SK-N-MC (cell line): ENCODE data around the gene RGS17.
"Not testable (repeated sequence)": the region's sequence is repeated elsewhere in the genome, so short reads cannot be mapped to it uniquely, and the experiment has no call there.

Experiments used
- DNase-seq: peaks from one replicate; pipeline ENCODE4 v3.0.0-alpha.2; 2011; ENCODE audit warnings: low read depth, low spot score
- H3K27ac ChIP-seq: fragments of 200-600 bp; sonication (generic); 2 replicates; pipeline ENCODE4 v1.5.1; 2016; ENCODE audit warnings: mixed run types
- H3K36me3 ChIP-seq: fragments of 200-600 bp; sonication (generic); 2 replicates; pipeline ENCODE4 v1.6.1; 2017; ENCODE audit warnings: antibody characterized with exemption, low read length, mixed read lengths; ENCODE audit not compliant: insufficient read depth
- H3K4me3 ChIP-seq: fragments of 200-600 bp; sonication (generic); 2 replicates; pipeline ENCODE4 v1.5.1; 2016
- H3K9ac ChIP-seq: fragments of 200-600 bp; sonication (generic); 2 replicates; pipeline ENCODE4 v1.8.0; 2017; ENCODE audit warnings: mixed run types, mixed read lengths; ENCODE audit not compliant: insufficient read length
- H3K9me3 ChIP-seq: fragments of 200-600 bp; sonication (generic); 2 replicates; pipeline ENCODE4 v1.6.1; 2017; ENCODE audit warnings: low read depth, mild to moderate bottlenecking, antibody characterized with exemption, low read length, moderate library complexity, mixed read lengths
- EZH2 ChIP-seq: fragments of 200-600 bp; sonication (generic); IDR thresholded peaks from one replicate; pipeline ENCODE4 v1.6.1; 2017; ENCODE audit warnings: antibody characterized with exemption
- FOXP2 ChIP-seq: optimal IDR thresholded peaks from 2 replicates; pipeline ENCODE3; 2011; ENCODE audit warnings: mild to moderate bottlenecking, moderate library complexity; ENCODE audit not compliant: insufficient read depth; ENCODE audit errors: extremely low read length, control extremely low read depth
- POLR2AphosphoS5 ChIP-seq: IDR thresholded peaks from 2 replicates; pipeline ENCODE4 v1.6.1; 2012; ENCODE audit warnings: mild to moderate bottlenecking, low read depth, low read length, borderline replicate concordance

Gene RGS17

DNA sequence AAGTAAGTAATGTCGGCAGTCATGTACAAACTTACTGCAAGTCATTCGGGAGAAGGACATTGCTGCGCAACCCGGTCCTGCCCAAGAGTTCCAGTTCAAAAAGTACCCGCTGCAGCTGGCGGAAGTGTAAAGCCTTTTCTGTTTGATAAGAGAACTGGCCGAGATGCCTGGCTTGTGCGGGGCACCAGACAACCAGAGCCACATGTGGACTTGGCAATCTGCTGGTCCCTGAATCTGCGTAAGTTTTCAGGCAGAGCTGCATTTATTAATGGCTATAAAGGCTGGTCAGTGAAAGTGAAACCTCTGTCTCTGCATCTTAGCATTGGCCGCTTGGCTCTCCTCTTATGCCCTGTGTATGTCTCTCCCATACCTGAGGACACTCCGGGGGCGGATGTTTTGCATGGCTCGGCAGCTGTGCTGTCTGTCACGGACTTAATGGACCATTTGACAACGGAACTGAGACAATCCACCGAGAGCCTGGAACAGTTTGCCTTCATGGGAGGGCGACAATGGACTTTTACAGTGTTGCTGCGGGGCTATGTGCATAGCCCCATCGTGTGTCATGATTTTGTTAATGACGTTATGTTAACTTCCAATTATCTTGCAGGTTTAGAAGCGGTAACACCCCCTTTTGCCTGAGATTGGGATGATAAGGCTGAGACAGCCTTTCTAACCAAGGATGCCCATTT, 19.8 kb upstream of the RGS17 start:
- no peak overlapping the region for H3K27ac ChIP-seq
- no peak overlapping the region for H3K9ac ChIP-seq
- no peaks in the 10 kb centered on the region for H3K36me3 ChIP-seq
- DNase-seq: no peak
- no peaks in the 10 kb centered on the region for H3K9me3 ChIP-seq
- no peak for TF ChIP-seq POLR2AphosphoS5
- no peak for TF ChIP-seq EZH2
- TF ChIP-seq FOXP2: no peak
- H3K4me3 ChIP-seq: no peak overlapping the region

DNA sequence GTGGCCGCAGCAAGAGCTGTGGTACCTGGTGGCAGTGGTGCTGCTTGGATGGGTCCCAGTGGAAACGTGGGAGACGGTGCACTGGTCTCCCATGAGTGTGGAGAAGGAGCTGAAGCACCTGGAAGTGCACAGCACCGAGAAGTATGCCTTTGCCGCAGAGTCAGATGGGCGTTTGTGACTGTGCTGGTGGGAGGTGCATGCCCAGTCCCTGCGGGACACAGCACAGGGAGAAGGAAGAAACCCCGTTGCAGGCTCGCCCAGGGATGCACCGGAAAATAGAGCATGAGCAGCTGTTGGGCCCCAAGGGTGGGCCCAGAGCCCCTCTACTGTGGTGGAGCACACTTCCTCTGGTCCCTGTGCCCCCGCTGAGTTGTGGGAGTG, 19.3 kb upstream of the RGS17 start:
- Histone ChIP-seq H3K4me3 (no peak overlapping the region), H3K9me3 (no peaks in the 10 kb centered on the region), H3K36me3 (no peaks in the 10 kb centered on the region), H3K27ac (no peak overlapping the region), H3K9ac (no peak overlapping the region)
- no peak for DNase-seq
- TF ChIP-seq FOXP2 (no peak), EZH2 (no peak), POLR2AphosphoS5 (no peak)

DNA sequence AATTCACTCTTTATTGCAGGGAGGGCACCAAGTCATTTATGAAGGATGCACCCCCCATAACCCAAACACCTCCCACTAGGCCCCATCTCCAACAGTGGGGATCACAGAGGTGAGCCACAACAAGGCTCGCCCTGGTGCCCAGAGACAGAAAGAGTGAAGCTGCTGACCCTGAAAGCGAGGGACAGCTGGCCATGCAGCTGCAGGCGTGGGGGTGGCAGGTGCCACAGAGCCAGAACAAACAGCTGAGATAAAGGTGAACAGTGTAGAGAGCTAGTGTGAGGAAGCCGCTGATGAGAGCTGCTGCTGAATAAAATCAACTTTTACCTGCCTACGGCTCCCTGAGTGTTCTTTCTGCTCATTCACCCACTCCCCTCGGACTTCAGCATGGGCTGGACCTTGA, 18.8 kb upstream of the RGS17 start:
- H3K9ac ChIP-seq: no peak overlapping the region
- DNase-seq: no peak
- H3K4me3 ChIP-seq: no peak overlapping the region
- H3K9me3 ChIP-seq: no peaks in the 10 kb centered on the region
- no peak overlapping the region for H3K27ac ChIP-seq
- TF ChIP-seq POLR2AphosphoS5 (no peak), FOXP2 (no peak), EZH2 (no peak)
- H3K36me3 ChIP-seq: no peaks in the 10 kb centered on the region

DNA sequence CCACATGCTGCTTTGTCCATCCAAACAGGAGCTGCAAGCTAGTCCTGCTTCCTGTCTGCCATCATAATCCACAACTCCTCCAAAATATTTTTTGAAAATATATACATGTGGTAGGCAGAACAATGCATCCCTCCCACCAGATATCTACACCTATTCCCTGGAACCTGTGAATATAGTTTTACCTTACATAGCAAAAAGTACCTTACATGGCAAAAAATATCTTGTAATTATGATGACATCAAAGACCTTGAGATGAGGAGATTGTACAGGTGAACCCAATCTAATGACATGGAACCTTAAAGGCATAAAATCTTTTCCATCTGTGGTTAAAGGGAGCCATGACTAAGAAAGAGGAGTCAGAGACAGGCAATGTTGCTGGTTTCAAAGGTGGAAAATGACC, 15.3 kb upstream of the RGS17 start:
- H3K36me3 ChIP-seq: no peaks in the 10 kb centered on the region
- TF ChIP-seq POLR2AphosphoS5 (no peak), FOXP2 (no peak), EZH2 (no peak)
- no peak overlapping the region for H3K27ac ChIP-seq
- H3K9me3 ChIP-seq: no peaks in the 10 kb centered on the region
- DNase-seq: no peak
- no peak overlapping the region for H3K9ac ChIP-seq
- H3K4me3 ChIP-seq: no peak overlapping the region

DNA sequence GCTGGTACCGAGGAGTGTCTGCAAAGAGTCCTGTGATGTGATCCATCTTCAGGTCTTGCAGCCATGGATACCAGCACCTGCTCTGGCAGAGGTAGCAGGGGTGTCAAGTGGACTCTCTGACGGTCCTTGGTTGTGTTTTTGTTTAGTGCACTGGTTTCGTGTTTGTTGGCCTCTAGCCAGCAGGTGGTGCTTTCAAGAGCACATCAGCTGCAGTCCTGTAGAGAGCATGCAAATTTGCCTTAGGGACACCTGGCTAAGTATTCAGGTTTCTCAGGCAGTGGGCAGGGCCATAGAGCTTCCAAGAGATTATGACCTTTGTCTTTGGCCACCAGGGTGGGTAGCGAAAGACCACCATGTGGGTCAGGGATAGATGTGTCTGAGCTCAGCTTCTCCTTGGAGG, 14.5 kb upstream of the RGS17 start:
- H3K9ac ChIP-seq: no peak overlapping the region
- DNase-seq: no peak
- H3K36me3 ChIP-seq: no peaks in the 10 kb centered on the region
- TF ChIP-seq FOXP2 (no peak), EZH2 (no peak), POLR2AphosphoS5 (no peak)
- H3K9me3 ChIP-seq: no peaks in the 10 kb centered on the region
- no peak overlapping the region for H3K4me3 ChIP-seq
- H3K27ac ChIP-seq: no peak overlapping the region

DNA sequence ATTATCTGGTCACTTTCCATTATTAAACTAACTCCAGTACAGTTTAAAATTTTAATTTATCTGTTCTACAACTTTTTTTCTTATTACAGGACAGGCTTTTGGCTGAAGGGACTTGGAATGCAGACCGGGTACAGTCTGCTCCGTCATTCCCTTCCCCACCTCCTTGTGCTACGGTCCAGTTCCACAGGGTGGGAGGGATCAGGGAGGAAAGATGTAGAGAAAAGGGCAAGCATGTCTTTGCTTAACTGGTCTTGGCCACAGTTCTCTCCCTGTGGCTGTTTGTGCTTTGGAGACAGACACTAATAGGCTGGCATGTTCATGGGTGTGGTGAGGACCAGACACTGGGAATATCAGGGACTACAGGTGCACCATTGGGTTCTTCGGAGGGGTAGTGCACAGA, 12.1 kb upstream of the RGS17 start:
- no peak for DNase-seq
- H3K36me3 ChIP-seq: no peaks in the 10 kb centered on the region
- no peak for TF ChIP-seq POLR2AphosphoS5
- no peak for TF ChIP-seq EZH2
- H3K9me3 ChIP-seq: no peaks in the 10 kb centered on the region
- no peak overlapping the region for H3K27ac ChIP-seq
- no peak overlapping the region for H3K9ac ChIP-seq
- no peak overlapping the region for H3K4me3 ChIP-seq

DNA sequence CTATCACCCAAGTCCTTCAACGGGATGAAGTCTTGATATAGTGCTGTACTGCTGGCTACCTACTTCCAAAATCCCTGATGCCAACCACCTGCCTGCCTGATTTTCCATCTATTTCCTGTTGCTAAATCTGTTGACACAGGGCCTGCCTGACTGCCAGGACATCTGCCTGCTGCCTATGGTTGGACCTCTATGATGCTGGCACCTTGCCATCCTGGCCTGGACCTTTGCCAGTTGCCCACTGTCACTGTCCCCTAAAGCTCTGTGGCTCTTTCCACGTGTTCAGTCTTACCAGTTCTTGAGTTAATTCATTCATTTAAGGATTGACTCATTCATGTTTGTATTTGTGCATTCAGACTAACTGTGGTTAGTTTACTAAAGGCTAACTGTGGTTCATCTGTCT, 9.2 kb upstream of the RGS17 start:
- Histone ChIP-seq H3K9me3 (no peaks in the 10 kb centered on the region), H3K27ac (no peak overlapping the region), H3K4me3 (no peak overlapping the region), H3K9ac (no peak overlapping the region), H3K36me3 (no peaks in the 10 kb centered on the region)
- TF ChIP-seq EZH2 (no peak), FOXP2 (no peak), POLR2AphosphoS5 (no peak)
- DNase-seq: no peak

DNA sequence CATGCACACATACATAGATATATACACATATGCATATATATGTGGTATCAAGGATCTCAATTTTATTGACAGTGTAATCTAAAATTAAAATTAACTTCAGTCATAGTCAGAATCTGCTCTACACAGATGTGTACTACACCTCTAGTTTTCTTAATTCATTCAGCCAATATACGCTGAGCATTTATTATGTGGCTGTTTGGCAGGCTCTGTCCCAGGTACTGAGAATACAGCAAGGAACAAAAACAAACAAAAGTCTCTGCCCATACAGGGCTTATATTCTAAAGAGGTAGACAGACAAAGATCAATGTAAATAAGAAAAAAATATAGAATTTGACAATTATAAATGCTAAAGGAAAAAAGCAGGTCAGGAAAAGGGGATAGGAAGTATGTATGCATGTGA, 7.8 kb upstream of the RGS17 start:
- Histone ChIP-seq H3K9me3 (no peaks in the 10 kb centered on the region), H3K4me3 (no peak overlapping the region), H3K36me3 (no peaks in the 10 kb centered on the region), H3K9ac (no peak overlapping the region), H3K27ac (no peak overlapping the region)
- DNase-seq: no peak
- TF ChIP-seq EZH2 (no peak), POLR2AphosphoS5 (no peak), FOXP2 (no peak)

DNA sequence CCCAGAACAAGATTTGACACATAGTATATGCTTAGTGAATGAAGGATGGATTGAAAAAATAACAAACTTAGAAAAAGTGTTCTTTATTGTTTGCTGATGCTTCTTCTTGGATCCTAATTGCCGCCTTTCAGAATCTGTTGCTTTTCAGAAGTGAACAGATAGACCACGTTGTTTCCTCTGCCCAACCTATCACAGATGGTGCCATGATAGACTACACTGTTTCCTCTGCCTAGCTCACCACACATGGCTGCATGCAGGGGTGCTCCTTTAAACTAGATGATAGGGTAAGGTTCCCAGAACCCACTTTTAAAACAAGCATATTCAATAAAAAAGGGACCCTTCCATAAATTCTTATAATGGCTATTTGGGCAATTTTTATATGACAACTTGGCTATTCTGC, 4.6 kb upstream of the RGS17 start:
- no peak for DNase-seq
- no peak overlapping the region for H3K4me3 ChIP-seq
- no peak overlapping the region for H3K9ac ChIP-seq
- no peak for TF ChIP-seq FOXP2
- TF ChIP-seq EZH2: no peak
- no peaks in the 10 kb centered on the region for H3K36me3 ChIP-seq
- H3K27ac ChIP-seq: no peak overlapping the region
- H3K9me3 ChIP-seq: no peaks in the 10 kb centered on the region

DNA sequence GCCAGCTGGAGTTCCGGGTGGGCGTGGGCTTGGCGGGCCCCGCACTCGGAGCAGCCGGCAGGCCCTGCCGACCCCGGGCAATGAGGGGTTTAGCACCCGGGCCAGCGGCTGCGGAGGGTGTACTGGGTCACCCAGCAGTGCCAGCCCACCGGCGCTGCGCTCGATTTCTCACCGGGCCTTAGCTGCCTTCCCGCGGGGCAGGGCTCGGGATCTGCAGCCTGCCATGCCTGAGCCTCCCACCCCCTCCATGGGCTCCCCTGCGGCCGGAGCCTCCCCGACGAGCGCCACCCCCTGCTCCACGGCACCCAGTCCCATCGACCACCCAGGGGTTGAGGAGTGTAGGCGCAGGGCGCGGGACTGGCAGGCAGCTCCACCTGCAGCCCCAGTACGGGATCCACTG, 2.6 kb upstream of the RGS17 start:
- H3K36me3 ChIP-seq, DNase-seq, H3K9me3 ChIP-seq, H3K4me3 ChIP-seq, H3K27ac ChIP-seq, H3K9ac ChIP-seq: not testable (repeated sequence)
